OCI-LY1 (cell line): ENCODE measurements around the gene IPMK.

Experiments
- EZH2 ChIP-seq: fragments of 200-600 bp; sonication (generic), shearing (Covaris generic); IDR thresholded peaks from 2 replicates; pipeline ENCODE4 v1.8.0; 2017; ENCODE audit warnings: borderline replicate concordance, mixed run types, mild to moderate bottlenecking, antibody characterized with exemption, low read length, moderate library complexity, mixed read lengths
- TF ChIP-seq, protein P1 (sequence below): fragments of 200-600 bp; sonication (generic), shearing (Covaris generic); IDR thresholded peaks from 2 replicates; pipeline ENCODE4 v1.5.1; 2017; ENCODE audit warnings: mild to moderate bottlenecking, antibody characterized with exemption, low read length, moderate library complexity, mixed read lengths

DNA sequence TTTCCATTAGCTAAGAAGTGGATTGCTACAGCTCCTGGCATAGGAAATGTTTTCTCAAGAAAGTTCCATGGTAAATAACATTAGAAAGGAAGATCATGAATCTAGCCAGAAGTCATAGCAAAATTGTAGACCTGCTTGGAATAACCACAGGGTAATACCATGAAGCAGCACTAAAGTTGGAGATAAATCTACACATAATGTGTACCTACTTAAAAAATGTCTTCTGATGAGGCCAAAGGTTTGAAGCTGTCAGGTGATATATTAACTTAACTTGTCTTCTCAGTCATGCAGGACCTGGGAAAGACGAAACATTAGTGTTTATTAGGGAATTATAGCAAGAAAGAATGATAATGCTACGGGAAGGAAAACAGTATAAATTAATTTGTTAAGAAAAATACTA is 7.6 kb upstream of the IPMK start:
- TF ChIP-seq, protein P1, sequence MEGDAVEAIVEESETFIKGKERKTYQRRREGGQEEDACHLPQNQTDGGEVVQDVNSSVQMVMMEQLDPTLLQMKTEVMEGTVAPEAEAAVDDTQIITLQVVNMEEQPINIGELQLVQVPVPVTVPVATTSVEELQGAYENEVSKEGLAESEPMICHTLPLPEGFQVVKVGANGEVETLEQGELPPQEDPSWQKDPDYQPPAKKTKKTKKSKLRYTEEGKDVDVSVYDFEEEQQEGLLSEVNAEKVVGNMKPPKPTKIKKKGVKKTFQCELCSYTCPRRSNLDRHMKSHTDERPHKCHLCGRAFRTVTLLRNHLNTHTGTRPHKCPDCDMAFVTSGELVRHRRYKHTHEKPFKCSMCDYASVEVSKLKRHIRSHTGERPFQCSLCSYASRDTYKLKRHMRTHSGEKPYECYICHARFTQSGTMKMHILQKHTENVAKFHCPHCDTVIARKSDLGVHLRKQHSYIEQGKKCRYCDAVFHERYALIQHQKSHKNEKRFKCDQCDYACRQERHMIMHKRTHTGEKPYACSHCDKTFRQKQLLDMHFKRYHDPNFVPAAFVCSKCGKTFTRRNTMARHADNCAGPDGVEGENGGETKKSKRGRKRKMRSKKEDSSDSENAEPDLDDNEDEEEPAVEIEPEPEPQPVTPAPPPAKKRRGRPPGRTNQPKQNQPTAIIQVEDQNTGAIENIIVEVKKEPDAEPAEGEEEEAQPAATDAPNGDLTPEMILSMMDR = no peak
- no peak for TF ChIP-seq EZH2
